Stimulated activated CD4-positive, alpha-beta T cell treated with anti-CD3 and anti-CD28 coated beads, TNF-alpha, amount 100 ng/mL, for 48 hours (primary cell): ENCODE data around the gene CPA3.

ENCODE experiments used
- DNase-seq, 3 donors: peaks; one replicate each; pipeline ENCODE4 v3.0.0-alpha.2; 2020; ENCODE audit warnings: low read depth in 3 of 3

The CPA3 gene

GRCh38 chr3:148916132-148916531, 51.0 kb downstream of the CPA3 start:
- no peak for DNase-seq

DNA sequence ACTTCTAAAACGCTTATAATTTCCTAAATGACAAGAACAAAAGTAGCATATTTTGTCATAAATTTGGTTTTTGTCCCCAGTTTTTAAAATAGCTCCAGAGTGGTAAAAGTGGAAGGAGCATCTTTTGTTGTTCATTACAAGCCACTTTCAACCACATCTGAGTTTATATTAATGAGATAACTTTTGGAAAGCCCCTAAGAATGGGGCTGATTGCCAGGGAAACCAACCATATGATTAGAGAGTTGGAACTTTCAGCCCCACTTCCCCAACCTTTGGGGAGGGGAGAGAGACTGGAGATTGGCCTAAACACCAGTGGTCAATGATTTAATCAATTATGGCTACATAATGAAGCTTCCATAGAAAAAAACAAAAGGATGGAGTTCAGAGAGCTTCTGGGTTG, 57.4 kb downstream of the CPA3 start:
- no peak for DNase-seq

- no peak for DNase-seq
Measured at GRCh38 chr3:148923592-148923991, 58.5 kb downstream of the CPA3 start.

- DNase-seq, result no peak
Measured at GRCh38 chr3:148924562-148924961, 59.5 kb downstream of the CPA3 start.

- no peak for DNase-seq
Measured at GRCh38 chr3:148925845-148926244, 60.7 kb downstream of the CPA3 start.

GRCh38 chr3:148930752-148931151, 65.7 kb downstream of the CPA3 start:
- DNase-seq, result no peak

DNA sequence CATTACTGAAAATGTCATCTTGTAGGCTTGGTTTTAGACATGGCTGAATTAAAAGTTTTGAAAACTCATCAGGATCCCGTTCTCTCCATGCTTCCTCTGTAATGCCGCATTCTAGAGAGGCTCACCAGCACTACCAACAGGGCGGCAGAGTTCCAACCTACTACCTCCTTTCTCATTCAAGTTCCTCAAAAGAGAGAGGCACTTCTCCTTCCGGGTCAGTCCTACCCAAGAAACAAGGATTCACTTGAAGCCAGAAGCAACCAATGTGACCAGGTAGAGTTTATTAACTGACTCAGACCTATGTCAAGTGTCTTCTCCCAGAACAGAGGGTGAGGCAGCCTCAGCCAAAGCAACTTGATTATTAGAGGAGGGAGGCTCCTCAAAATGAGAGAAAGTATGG, 66.5 kb downstream of the CPA3 start:
- DNase-seq, result no peak

GRCh38 chr3:148932972-148933371, 67.9 kb downstream of the CPA3 start:
- DNase-seq, result no peak

DNA sequence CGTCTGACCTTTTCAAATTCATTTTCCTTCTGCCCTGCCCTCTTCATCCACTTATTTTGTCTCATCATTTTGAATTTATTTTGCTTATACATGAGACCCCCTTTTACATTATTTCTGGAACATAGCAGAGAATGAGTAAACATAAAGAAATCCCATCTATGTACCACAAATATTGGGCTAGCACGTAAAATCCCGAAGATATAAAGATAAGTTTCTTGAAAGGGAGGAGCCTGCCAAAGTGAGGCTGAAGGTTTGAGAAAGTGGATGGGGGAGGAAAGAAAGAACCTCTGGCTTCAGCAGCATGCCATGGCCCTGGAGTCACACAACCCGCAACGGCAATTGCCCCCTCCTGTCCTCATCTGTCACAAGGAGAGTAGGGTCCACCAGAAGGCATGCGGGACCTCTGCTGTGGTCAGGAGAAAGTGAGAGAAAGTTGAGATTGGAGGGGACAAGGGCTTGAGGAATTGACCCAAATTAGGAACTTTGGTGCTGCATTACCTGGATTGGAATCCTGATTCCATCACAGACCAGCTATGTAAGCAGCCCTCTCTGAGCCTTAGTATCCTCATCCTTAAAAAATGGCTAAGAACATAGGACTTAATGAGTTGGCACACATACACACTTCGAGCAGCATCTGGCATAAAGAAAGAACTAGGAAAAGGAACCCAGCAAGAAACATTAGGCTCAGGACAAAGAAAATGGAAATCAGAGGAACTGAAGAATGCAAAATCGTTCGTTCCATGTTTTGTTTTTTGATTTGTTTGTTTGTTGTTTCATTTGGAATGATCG, 72.6 kb downstream of the CPA3 start:
- no peak for DNase-seq

DNA sequence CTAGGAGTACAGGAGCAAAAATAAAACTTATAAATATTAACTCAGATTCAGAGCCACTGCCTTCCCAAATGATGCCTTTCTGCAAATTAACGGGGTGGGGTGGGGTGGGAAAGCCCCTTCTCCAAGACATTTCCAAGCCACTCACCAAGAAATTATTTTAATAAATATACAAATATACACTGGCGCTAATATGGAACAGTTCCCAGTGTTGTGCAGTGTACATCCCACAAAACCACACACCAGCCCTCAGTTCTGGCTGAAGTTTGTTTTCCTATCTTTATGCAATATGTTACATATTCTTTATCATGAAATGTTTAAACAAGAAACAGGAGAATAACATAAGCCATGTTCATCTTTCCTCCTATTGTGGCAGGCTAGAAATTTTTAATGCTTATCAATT, 73.2 kb downstream of the CPA3 start:
- DNase-seq, result no peak

- no peak for DNase-seq
Measured at GRCh38 chr3:148938936-148939335, 73.8 kb downstream of the CPA3 start.

DNA sequence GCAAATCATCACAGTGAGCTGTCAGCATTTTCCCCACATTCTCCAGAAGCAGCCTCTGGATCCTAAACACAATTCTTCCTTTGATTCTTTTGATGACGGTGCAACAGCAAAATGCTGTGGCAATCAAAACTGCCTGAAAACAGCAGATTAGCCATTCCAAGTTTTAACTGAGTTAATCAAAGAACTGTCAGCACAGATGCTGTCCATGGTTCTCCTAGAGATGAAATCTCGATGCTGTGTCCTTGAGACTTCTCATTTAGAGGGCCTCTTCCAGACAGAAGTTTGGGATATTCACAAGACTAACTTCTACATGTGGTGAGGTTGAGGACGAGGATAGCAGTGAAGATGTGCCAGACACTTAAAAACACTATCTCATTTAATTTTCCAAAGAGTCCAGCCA, 75.9 kb downstream of the CPA3 start:
- no peak for DNase-seq

DNA sequence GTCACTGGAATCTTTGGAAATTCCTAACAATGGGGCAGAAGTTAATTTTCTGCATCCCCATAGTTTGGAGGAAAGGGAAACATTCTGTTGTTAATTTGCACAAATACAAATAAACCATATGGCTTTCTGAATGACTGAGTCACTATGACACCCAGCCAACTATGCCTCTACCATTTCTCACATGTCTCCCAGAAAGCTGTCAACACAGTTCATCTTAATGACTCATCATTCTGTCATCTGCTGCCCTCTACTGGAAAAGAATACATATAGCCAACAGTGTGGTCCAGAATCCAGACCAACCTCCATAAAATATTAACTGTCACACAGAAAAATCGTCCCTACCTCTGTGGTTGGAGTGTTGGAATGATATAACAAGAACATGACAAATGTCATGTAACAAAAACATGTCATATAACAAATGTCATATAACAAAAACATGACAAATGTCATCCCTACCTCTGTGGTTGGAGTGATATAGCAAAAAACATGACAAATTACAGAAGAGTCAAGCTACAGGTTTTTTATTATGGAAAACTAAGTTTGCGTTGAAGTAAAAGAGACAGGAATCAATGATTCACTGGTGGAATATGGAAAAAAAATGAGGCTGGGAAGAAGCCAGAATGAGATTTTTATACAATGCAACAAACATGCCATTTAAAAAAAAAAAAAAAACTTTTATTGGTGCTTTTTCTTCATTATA, 78.6 kb downstream of the CPA3 start:
- peak in 1 of 3 donors; percentile 12 for DNase-seq

GRCh38 chr3:148945116-148945515, 80.0 kb downstream of the CPA3 start:
- no peak for DNase-seq
